ENCODE measurements around the gene TRIM24. TPM values are rescaled to one million over a fixed set of nuclear protein-coding genes. Genes with fewer than 3 reads are reported as not detected.
A peak's percentile ranks its signal among the peaks of the same experiment; 100 is the strongest.

Gene TRIM24
- total and polyA plus RNA-seq, 4 donors: 7.5 to 19.7 (median 11.2) TPM

GRCh38 chr7:138510003-138510402 lies 49.9 kb downstream of the TRIM24 start (continued):
- no peak for TF ChIP-seq ZBTB33 (IDR thresholded peaks at IDR 0.05)

- 96% methylated on average over 3 of the region's 3 CpGs for WGBS
- H3K27ac ChIP-seq (ENCODE audit: low read depth in 1 of 2, low read length in 2 of 2): peak overlapping the region; percentile 11 to 40
- no peak overlapping the region for H3K4me3 ChIP-seq (ENCODE audit: low read depth in 1 of 3, low read length in 3 of 3)
- no peaks in the 10 kb centered on the region for H3K9me3 ChIP-seq (ENCODE audit: control insufficient read depth in 4 of 4, low read length in 3 of 4)
- H3K36me3 ChIP-seq (ENCODE audit: control insufficient read depth in 4 of 4, insufficient read depth in 3 of 4, low read depth in 1 of 4, low read length in 3 of 4): peaks cover 0 to 7% (median 1%) of the 10 kb centered on the region in 4 donors
- peaks cover 16 to 46% (median 33%) of the 10 kb centered on the region in 4 donors for H3K4me1 ChIP-seq (ENCODE audit: control insufficient read depth in 4 of 4, insufficient read depth in 4 of 4, low read length in 3 of 4)
- no peak for DNase-seq (ENCODE audit: low spot score)
- no peak for TF ChIP-seq NR2F2 (IDR thresholded peaks at IDR 0.05)
- TF ChIP-seq ZBTB33 (IDR thresholded peaks at IDR 0.05): no peak
- no peak for TF ChIP-seq HNF4G (IDR thresholded peaks at IDR 0.05)
- no peak for TF ChIP-seq GABPA (IDR thresholded peaks at IDR 0.05 in 1 of 2, conservative IDR thresholded peaks at IDR 0.05 in 1 of 2)
- TF ChIP-seq EGR1 (IDR thresholded peaks at IDR 0.05; ENCODE audit: low read depth in 2 of 2): no peak
- no peak for TF ChIP-seq JUND (IDR thresholded peaks at IDR 0.05)
- TF ChIP-seq FOXA2 (IDR thresholded peaks at IDR 0.05): no peak
- TF ChIP-seq RAD21 (IDR thresholded peaks at IDR 0.05): no peak
- no peaks in the 10 kb centered on the region for H3K27me3 ChIP-seq (ENCODE audit: control insufficient read depth in 4 of 4, insufficient read depth in 4 of 4, low read length in 3 of 4)
- H3K9ac ChIP-seq (ENCODE audit: low read depth in 1 of 2, low read length in 2 of 2): no peak overlapping the region
Observed at GRCh38 chr7:138512092-138512858, 52.2 kb downstream of the TRIM24 start.

GRCh38 chr7:138512885-138513284 lies 52.8 kb downstream of the TRIM24 start:
- H3K4me1 ChIP-seq (ENCODE audit: control insufficient read depth in 4 of 4, insufficient read depth in 4 of 4, low read length in 3 of 4): peaks cover 16 to 46% (median 33%) of the 10 kb centered on the region in 4 donors
- H3K27me3 ChIP-seq (ENCODE audit: control insufficient read depth in 4 of 4, insufficient read depth in 4 of 4, low read length in 3 of 4): no peaks in the 10 kb centered on the region
- 36% methylated on average over 1 of the region's 1 CpG for WGBS
- H3K9me3 ChIP-seq (ENCODE audit: control insufficient read depth in 4 of 4, low read length in 3 of 4): no peaks in the 10 kb centered on the region
- H3K9ac ChIP-seq (ENCODE audit: low read depth in 1 of 2, low read length in 2 of 2): no peak overlapping the region
- H3K27ac ChIP-seq (ENCODE audit: low read depth in 1 of 2, low read length in 2 of 2): peak overlapping the region; percentile 40 to 67
- H3K4me3 ChIP-seq (ENCODE audit: low read depth in 1 of 3, low read length in 3 of 3): no peak overlapping the region
- peaks cover 0 to 7% (median 3%) of the 10 kb centered on the region in 4 donors for H3K36me3 ChIP-seq (ENCODE audit: control insufficient read depth in 4 of 4, insufficient read depth in 3 of 4, low read depth in 1 of 4, low read length in 3 of 4)
- DNase-seq (ENCODE audit: low spot score): no peak
- TF ChIP-seq NR2F2 (IDR thresholded peaks at IDR 0.05) (peak; percentile 21), REST (IDR thresholded peaks at IDR 0.05) (peak; percentile 60), GABPA (IDR thresholded peaks at IDR 0.05 in 1 of 2, conservative IDR thresholded peaks at IDR 0.05 in 1 of 2) (no peak), FOXA1 (IDR thresholded peaks at IDR 0.05) (peak; percentile 71), EGR1 (IDR thresholded peaks at IDR 0.05; ENCODE audit: low read depth in 2 of 2) (peak in 1 of 2 donors; percentile 32), ATF3 (IDR thresholded peaks at IDR 0.05) (peak; percentile 14), ZBTB33 (IDR thresholded peaks at IDR 0.05) (no peak), RAD21 (IDR thresholded peaks at IDR 0.05) (peak; percentile 58 to 59), SP1 (IDR thresholded peaks at IDR 0.05) (peak; percentile 96), HNF4A (conservative IDR thresholded peaks at IDR 0.05) (peak; percentile 99), JUND (IDR thresholded peaks at IDR 0.05) (peak; percentile 69 to 73), CTCF (IDR thresholded peaks at IDR 0.05; ENCODE audit: low read depth, low read length, missing input control) (no peak), YY1 (IDR thresholded peaks at IDR 0.05) (peak; percentile 67), TAF1 (conservative IDR thresholded peaks at IDR 0.05) (no peak), HNF4G (IDR thresholded peaks at IDR 0.05) (peak; percentile 96), RXRA (IDR thresholded peaks at IDR 0.05) (peak; percentile 96)

Measured in liver (tissue), 9 donors.